ENCODE data around the gene CCK.

CCK gene

GRCh38 chr3:42300778-42301177, 34.8 kb upstream of the CCK start:
- DNase-seq (ENCODE audit: low spot score) = no peak
- TF ChIP-seq CTCF (IDR thresholded peaks at IDR 0.05; ENCODE audit: borderline replicate concordance, control extremely low read depth, extremely low read depth, insufficient read depth, missing control alignments) = no peak
- in situ Hi-C loops (cut with MboI; ENCODE audit: low sequenced_read_pairs, unreplicated experiment) = no loop called here

DNA sequence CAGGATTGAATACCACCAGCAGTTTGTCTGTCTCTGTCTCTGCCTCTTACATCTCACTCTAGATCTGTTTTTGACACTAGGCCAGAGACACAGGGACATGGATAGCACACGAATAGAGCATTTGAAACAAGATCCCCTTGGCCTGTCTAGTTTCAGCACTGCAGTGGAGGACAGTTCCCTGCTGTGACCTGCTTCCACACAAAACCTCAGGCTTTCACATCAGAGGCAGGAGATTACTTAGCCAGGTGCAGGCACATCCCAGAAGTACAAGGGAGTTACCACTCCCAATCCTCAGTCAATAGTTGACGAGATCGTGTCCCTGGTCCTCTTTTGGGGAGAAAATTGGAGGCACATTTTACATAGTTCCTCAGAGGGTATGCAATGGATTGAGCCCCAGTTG, 34.0 kb upstream of the CCK start:
- no peak for DNase-seq (ENCODE audit: low spot score)
- in situ Hi-C loops (cut with MboI; ENCODE audit: low sequenced_read_pairs, unreplicated experiment) = no loop called here
- TF ChIP-seq CTCF (IDR thresholded peaks at IDR 0.05; ENCODE audit: borderline replicate concordance, control extremely low read depth, extremely low read depth, insufficient read depth, missing control alignments) = no peak

DNA sequence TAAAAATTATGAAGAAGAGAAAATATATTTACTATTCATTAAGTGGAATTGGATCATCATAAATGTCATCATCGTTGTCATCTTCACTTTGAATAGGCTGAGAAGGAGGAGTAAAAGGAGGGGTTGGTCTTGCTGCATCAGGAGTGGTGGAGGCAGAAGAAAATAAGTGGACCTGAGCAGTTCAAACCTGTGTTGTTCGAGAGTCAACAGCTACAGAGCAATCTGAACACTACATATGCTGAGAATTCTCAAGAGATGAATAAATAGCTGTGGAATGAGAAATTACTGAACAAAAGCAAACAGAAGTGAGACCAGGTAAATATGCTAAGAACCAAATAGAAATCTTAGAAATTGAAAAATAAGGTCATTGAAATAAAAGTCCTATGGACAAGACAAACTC, 32.3 kb upstream of the CCK start:
- TF ChIP-seq CTCF (IDR thresholded peaks at IDR 0.05; ENCODE audit: borderline replicate concordance, control extremely low read depth, extremely low read depth, insufficient read depth, missing control alignments) = no peak
- no peak for DNase-seq (ENCODE audit: low spot score)
- in situ Hi-C loops (cut with MboI; ENCODE audit: low sequenced_read_pairs, unreplicated experiment) = no loop called here

GRCh38 chr3:42292009-42292408, 26.0 kb upstream of the CCK start:
- no peak for DNase-seq (ENCODE audit: low spot score)
- TF ChIP-seq CTCF (IDR thresholded peaks at IDR 0.05; ENCODE audit: borderline replicate concordance, control extremely low read depth, extremely low read depth, insufficient read depth, missing control alignments) = no peak
- in situ Hi-C loops (cut with MboI; ENCODE audit: low sequenced_read_pairs, unreplicated experiment) = no loop called here

- TF ChIP-seq CTCF (IDR thresholded peaks at IDR 0.05; ENCODE audit: borderline replicate concordance, control extremely low read depth, extremely low read depth, insufficient read depth, missing control alignments) = no peak
- no peak for DNase-seq (ENCODE audit: low spot score)
- in situ Hi-C loops (cut with MboI; ENCODE audit: low sequenced_read_pairs, unreplicated experiment) = no loop called here
These were observed 25.2 kb upstream of the CCK start for GRCh38 chr3:42290966-42291714.

- in situ Hi-C loops (cut with MboI; ENCODE audit: low sequenced_read_pairs, unreplicated experiment) = no loop called here
- no peak for DNase-seq (ENCODE audit: low spot score)
- no peak for TF ChIP-seq CTCF (IDR thresholded peaks at IDR 0.05; ENCODE audit: borderline replicate concordance, control extremely low read depth, extremely low read depth, insufficient read depth, missing control alignments)
These were observed 23.0 kb upstream of the CCK start for GRCh38 chr3:42289026-42289425.

Data from GM13976 (cell line).